IMR-90 (cell line): ENCODE measurements around the gene MRPL48. TPM values are rescaled to one million over a fixed set of nuclear protein-coding genes. Genes with fewer than 3 reads are reported as not detected.

ENCODE experiments used
- ATAC-seq: fragments of 200-7000 bp; cut with Tn5 transposase; 2 replicates; pipeline ENCODE4 v1.9.1; 2020; ENCODE audit warnings: low read depth, mild to moderate bottlenecking, moderate library complexity
- BruUV-seq: library from RNA; stranded (reverse); fragments of 400-500 nt; replicated peaks from 2 replicates; lab custom pipeline; 2021; lab: Mats Ljungman, UMichigan
- CTCF ChIA-PET: fragments of 300-600 bp; formaldehyde crosslinking; extraction: SDS; loops from one replicate; lab custom pipeline; 2021; ENCODE audit warnings: antibody characterized with exemption; lab: Yijun Ruan, JAX
- POLR2A ChIA-PET: fragments of 300-600 bp; sonication (Branson Sonifier 250); formaldehyde crosslinking; loops from one replicate; lab custom pipeline; 2022; ENCODE audit warnings: antibody characterized with exemption; ENCODE audit not compliant: unreplicated experiment; lab: Charles Lee
- DNase-seq: peaks from one replicate; pipeline ENCODE4 v3.0.0; 2013
- H2AFZ ChIP-seq: replicated peaks from 2 replicates; pipeline ENCODE3; 2013; ENCODE audit warnings: low read length, mild to moderate bottlenecking; ENCODE audit not compliant: poor library complexity
- H2AK5ac ChIP-seq: 2 replicates; pipeline ENCODE4 v1.6.1; 2013; ENCODE audit warnings: low read depth, low read length, inconsistent platforms
- H2AK9ac ChIP-seq: replicated peaks from 2 replicates; pipeline ENCODE3; 2013; ENCODE audit warnings: mild to moderate bottlenecking, low read depth, low read length, moderate library complexity; ENCODE audit not compliant: poor library complexity
- H2BK120ac ChIP-seq: 2 replicates; pipeline ENCODE4 v1.6.1; 2013; ENCODE audit warnings: low read depth, low read length, inconsistent platforms
- H2BK15ac ChIP-seq: 3 replicates; pipeline ENCODE4 v1.6.1; 2013; ENCODE audit warnings: low read depth, low read length, inconsistent platforms
- H2BK20ac ChIP-seq: 2 replicates; pipeline ENCODE4 v1.6.1; 2013; ENCODE audit warnings: low read depth, mild to moderate bottlenecking, inconsistent platforms, low read length, moderate library complexity
- H2BK5ac ChIP-seq: 2 replicates; pipeline ENCODE4 v1.6.1; 2013; ENCODE audit warnings: mild to moderate bottlenecking, low read depth, low read length, inconsistent platforms; ENCODE audit not compliant: poor library complexity, severe bottlenecking
- H3K14ac ChIP-seq: replicated peaks from 2 replicates; pipeline ENCODE4 v1.6.1; 2013; ENCODE audit warnings: low read depth, low read length, inconsistent platforms
- H3K18ac ChIP-seq: 2 replicates; pipeline ENCODE4 v1.6.1; 2013; ENCODE audit warnings: low read depth, low read length, control low read depth
- H3K23ac ChIP-seq: 2 replicates; pipeline ENCODE4 v1.6.1; 2013; ENCODE audit warnings: low read depth, low read length, inconsistent platforms
- H3K27ac ChIP-seq: 2 replicates; pipeline ENCODE4 v1.5.1; 2013; ENCODE audit warnings: mild to moderate bottlenecking, control low read depth, low read length; ENCODE audit not compliant: insufficient read depth
- H3K27me3 ChIP-seq: 2 replicates; pipeline ENCODE4 v1.6.1; 2013; ENCODE audit warnings: low read length; ENCODE audit not compliant: control insufficient read depth, insufficient read depth
- H3K36me3 ChIP-seq: 2 replicates; pipeline ENCODE4 v1.6.1; 2013; ENCODE audit warnings: low read length, mixed read lengths; ENCODE audit not compliant: control insufficient read depth, insufficient read depth
- H3K4ac ChIP-seq: 2 replicates; pipeline ENCODE4 v1.6.1; 2013; ENCODE audit warnings: low read depth, low read length, inconsistent platforms
- H3K4me1 ChIP-seq: 2 replicates; pipeline ENCODE4 v1.6.1; 2013; ENCODE audit warnings: low read length, mixed read lengths; ENCODE audit not compliant: control insufficient read depth, insufficient read depth
- H3K4me2 ChIP-seq: 2 replicates; pipeline ENCODE4 v1.6.1; 2013; ENCODE audit warnings: low read depth, mild to moderate bottlenecking, control low read depth, low read length, moderate library complexity
- H3K4me3 ChIP-seq: 2 replicates; pipeline ENCODE4 v1.5.1; 2013; ENCODE audit warnings: low read depth, mild to moderate bottlenecking, control low read depth, low read length, moderate library complexity; ENCODE audit not compliant: insufficient read depth
- H3K56ac ChIP-seq: 2 replicates; pipeline ENCODE4 v1.6.1; 2013; ENCODE audit warnings: low read length, inconsistent platforms; ENCODE audit not compliant: insufficient read depth; ENCODE audit errors: extremely low read depth
- H3K79me1 ChIP-seq, 2 experiments: 2 replicates each; pipeline ENCODE4 v1.6.1; 2013; ENCODE audit warnings: low read length in 2 of 2, inconsistent platforms in 1 of 2, low read depth in 1 of 2
- H3K9ac ChIP-seq: 2 replicates; pipeline ENCODE4 v1.6.1; 2013; ENCODE audit warnings: low read depth, low read length, control low read depth
- H3K9me1 ChIP-seq: 2 replicates; pipeline ENCODE4 v1.6.1; 2013; ENCODE audit warnings: low read length, inconsistent platforms; ENCODE audit not compliant: insufficient read depth
- H3K9me3 ChIP-seq: 2 replicates; pipeline ENCODE4 v1.6.1; 2013; ENCODE audit warnings: low read length; ENCODE audit not compliant: control insufficient read depth, insufficient read depth
- H4K20me1 ChIP-seq: 2 replicates; pipeline ENCODE4 v1.6.1; 2013; ENCODE audit warnings: low read length, inconsistent platforms; ENCODE audit not compliant: insufficient read depth
- H4K5ac ChIP-seq: 2 replicates; pipeline ENCODE4 v1.6.1; 2013; ENCODE audit warnings: mild to moderate bottlenecking, low read depth, low read length, control low read depth
- H4K8ac ChIP-seq, 2 experiments: 2 replicates each; pipeline ENCODE4 v1.6.1; 2013; ENCODE audit warnings: low read depth in 2 of 2, low read length in 2 of 2, control low read depth in 1 of 2, inconsistent platforms in 1 of 2
- H4K91ac ChIP-seq: 2 replicates; pipeline ENCODE4 v1.6.1; 2013; ENCODE audit warnings: low read depth, low read length, inconsistent platforms; ENCODE audit not compliant: insufficient read depth
- BHLHE40 ChIP-seq: fragments of 150-350 bp; IDR thresholded peaks from 2 replicates; pipeline ENCODE4 v1.6.1; 2016; ENCODE audit warnings: mild to moderate bottlenecking, low read depth, low read length
- CEBPB ChIP-seq: IDR thresholded peaks from 2 replicates; pipeline ENCODE4 v1.6.1; 2012; ENCODE audit warnings: low read depth, low read length, improper control_type of control experiment
- CHD1 ChIP-seq: IDR thresholded peaks from 2 replicates; pipeline ENCODE4 v1.6.1; 2012; ENCODE audit warnings: low read depth, low read length, improper control_type of control experiment
- MAFK ChIP-seq: IDR thresholded peaks from 2 replicates; pipeline ENCODE4 v1.6.1; 2012; ENCODE audit warnings: low read depth, low read length, improper control_type of control experiment
- MAZ ChIP-seq: IDR thresholded peaks from 2 replicates; pipeline ENCODE4 v1.6.1; 2012; ENCODE audit warnings: low read depth, mild to moderate bottlenecking, low read length, improper control_type of control experiment, moderate library complexity, borderline replicate concordance
- RAD21 ChIP-seq: IDR thresholded peaks from 2 replicates; pipeline ENCODE4 v1.6.1; 2012; ENCODE audit warnings: low read length, improper control_type of control experiment
- RFX5 ChIP-seq: IDR thresholded peaks from 2 replicates; pipeline ENCODE4 v1.8.0; 2012; ENCODE audit warnings: low read depth, mild to moderate bottlenecking, low read length, moderate library complexity
- SMC3 ChIP-seq: fragments of 150-350 bp; IDR thresholded peaks from 2 replicates; pipeline ENCODE4 v1.6.1; 2016; ENCODE audit warnings: low read depth, mild to moderate bottlenecking, antibody characterized with exemption, low read length, moderate library complexity
- dilution Hi-C: fragments of 300-500 bp; cut with HindIII; formaldehyde crosslinking; loops from one replicate; pipeline ENCODE4 v1.14.3; 2018; ENCODE audit warnings: low sequenced_read_pairs; ENCODE audit not compliant: unreplicated experiment
- in situ Hi-C: fragments of 300-500 bp; cut with MboI; formaldehyde crosslinking; loops from 3 replicates; pipeline ENCODE4 v1.14.3; 2019; ENCODE audit warnings: low sequenced_read_pairs, inconsistent platforms, mixed read lengths
- intact Hi-C: fragments of 100-400 bp; cut with micrococcal nuclease; formaldehyde crosslinking; loops from 2 replicates; pipeline ENCODE4 v1.10.0; 2022
- polyA plus RNA-seq, 3 experiments: library from polyadenylated mRNA; depleted of rRNA; stranded (reverse); fragments of >200 nt; gene quantifications; 2 replicates each; pipeline ENCODE4 v1.2.3, GENCODE V29; 2012; ENCODE audit warnings: low replicate concordance in 1 of 3
- total RNA-seq: library from RNA; depleted of rRNA; stranded (reverse); fragments of >200 nt; gene quantifications from 2 replicates; pipeline ENCODE4 v1.2.3, GENCODE V29; 2012

Gene MRPL48
- total and polyA plus RNA-seq, 2 of the 4 experiments (the other 2 are of a cell fraction): 24.0 to 29.4 TPM

- H3K56ac ChIP-seq: no peak overlapping the region
- dilution Hi-C loops: no loop called here
- POLR2A ChIA-PET: no interaction called here
Observed at GRCh38 chr11:73804712-73805111, 17.0 kb downstream of the MRPL48 start.

More at GRCh38 chr11:73804712-73805111, 17.0 kb downstream of the MRPL48 start:
- Histone ChIP-seq H3K23ac (no peak overlapping the region), H3K9ac (no peak overlapping the region), H3K36me3 (no peaks in the 10 kb centered on the region), H2BK5ac (no peak overlapping the region), H3K4me1 (no peaks in the 10 kb centered on the region), H3K27ac (no peak overlapping the region), H3K14ac (no peak overlapping the region), H2AK5ac (no peak overlapping the region), H2BK15ac (no peak overlapping the region), H2AFZ (no peak overlapping the region), H3K4me2 (no peak overlapping the region), H4K91ac (no peak overlapping the region), H3K18ac (no peak overlapping the region), H4K8ac (no peak overlapping the region), H4K5ac (no peak overlapping the region), H4K20me1 (no peaks in the 10 kb centered on the region), H2BK120ac (no peak overlapping the region), H3K4ac (no peak overlapping the region), H3K79me1 (peaks cover 3 to 17% of the 10 kb centered on the region in 2 experiments), H3K27me3 (no peaks in the 10 kb centered on the region), H3K9me3 (no peaks in the 10 kb centered on the region), H3K9me1 (no peaks in the 10 kb centered on the region), H2BK20ac (no peak overlapping the region), H2AK9ac (no peak overlapping the region), H3K4me3 (no peak overlapping the region)
- no peak for TF ChIP-seq MAZ
- no peak for TF ChIP-seq RAD21
- no peak for TF ChIP-seq SMC3
- no peak for TF ChIP-seq MAFK
- no peak for TF ChIP-seq BHLHE40
- TF ChIP-seq CHD1: no peak
- no peak for TF ChIP-seq RFX5
- no peak for TF ChIP-seq CEBPB
- ATAC-seq (no peak), DNase-seq (no peak)
- BruUV-seq: no TSS peak
- CTCF ChIA-PET: interaction anchor here (0.6 to 0.7 kb wide), 2 partner anchors 122 to 332 kb away, joined by 3 to 4 read pairs; no protein-coding TSS in a partner anchor
- intact Hi-C loops: no loop called here
- in situ Hi-C loops: no loop called here
